NCI-H2196 treated with DMSO at 0.1 percent for 48 hours (cell line): ENCODE measurements around the gene MGST2.

Experiments
- DNase-seq: peaks from one replicate; lab custom pipeline; 2025; ENCODE audit not compliant: unreplicated experiment; lab: John Stamatoyannopoulos, UW

MGST2 gene

DNA sequence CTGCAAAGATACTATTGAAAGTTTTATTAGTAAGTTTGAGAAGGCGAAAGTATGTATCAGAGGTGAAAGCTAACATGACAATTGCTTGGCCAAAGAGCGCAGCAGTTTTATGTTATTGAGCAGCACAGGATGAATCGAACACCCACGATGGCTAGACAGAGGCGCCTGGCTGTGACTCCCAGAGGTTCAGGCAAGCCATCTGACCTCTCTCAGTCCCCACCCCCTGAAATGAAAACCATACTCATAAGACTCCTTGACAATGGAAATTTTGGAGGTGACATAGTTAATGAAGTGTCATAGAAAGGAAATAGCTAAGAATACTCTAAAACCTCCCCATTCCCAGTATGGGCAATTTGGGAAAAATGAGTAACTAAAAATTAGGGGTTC lies 70.6 kb downstream of the MGST2 start:
- no peak for DNase-seq

DNA sequence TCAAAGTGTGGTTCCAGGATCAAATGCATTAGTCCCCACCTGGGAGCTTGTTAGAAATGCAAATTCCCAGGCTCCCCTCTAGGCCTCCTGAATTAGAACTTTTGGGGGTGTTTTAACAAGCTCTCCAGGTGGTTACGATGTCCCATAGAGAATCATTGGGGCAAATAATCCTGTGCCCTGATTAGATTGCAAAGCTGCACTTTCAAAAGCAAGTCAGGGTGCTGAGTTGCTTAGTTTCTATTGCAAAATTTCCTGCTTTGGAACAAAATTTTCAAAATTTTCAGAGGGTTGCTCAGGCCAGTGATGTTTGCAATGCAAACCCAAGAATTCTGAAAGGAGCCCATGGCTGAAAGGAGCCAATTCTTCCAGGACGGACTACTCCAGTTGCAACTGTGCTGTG lies 71.0 kb downstream of the MGST2 start:
- no peak for DNase-seq

DNA sequence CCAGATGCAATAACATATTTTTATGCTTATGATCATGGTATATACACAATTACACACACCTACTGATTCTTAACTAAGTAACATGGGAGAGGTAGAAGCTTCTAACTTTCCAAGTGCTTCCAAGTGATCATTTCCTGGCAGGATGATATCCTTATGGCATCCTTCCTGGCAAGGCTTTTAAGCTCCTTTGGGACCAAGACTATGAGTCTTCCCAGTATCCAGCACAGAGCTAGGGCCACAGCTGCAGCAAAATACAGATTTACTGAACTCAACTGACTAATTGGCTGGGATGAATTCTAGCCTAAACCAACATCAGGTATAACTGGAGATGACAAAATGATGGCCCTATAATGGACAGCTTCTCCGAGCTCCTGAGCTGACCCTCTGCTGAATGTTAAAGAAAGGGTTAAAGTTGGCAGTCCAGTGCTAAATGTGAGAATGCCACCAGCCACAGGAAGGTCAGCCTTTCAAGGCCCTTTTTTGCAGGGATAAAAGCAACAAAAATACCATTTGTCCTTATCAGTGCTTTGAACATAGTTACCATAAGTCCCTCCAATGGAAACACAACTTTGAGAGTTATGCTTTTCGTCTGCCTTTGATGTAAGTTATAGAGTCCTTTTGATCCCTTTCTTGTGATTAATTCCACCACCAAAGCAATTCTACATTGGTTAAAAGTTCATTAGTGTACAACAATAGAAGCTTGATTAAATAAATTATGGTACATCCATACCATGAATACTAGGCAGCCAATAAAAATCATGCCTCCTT lies 73.4 kb downstream of the MGST2 start:
- no peak for DNase-seq

DNA sequence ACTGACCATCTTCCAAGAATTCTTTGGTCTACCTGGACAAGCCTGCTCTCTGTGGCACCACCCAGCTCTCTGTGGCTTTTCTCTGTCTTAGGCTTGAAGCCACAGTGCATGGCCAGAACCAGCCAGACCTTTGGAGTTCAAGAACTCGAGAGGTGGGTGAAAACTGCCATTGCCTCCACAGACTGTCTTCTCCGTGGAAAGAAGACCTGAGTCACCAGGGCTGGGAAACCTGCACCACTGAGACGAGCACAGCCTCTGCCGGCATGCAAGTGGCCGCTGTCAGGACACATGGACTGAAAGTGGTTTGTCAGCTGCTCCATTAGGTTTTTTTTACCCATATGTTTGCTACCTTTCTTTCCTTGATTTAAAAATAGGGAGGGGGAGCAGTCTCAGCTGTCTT lies 74.5 kb downstream of the MGST2 start:
- DNase-seq = no peak

DNA sequence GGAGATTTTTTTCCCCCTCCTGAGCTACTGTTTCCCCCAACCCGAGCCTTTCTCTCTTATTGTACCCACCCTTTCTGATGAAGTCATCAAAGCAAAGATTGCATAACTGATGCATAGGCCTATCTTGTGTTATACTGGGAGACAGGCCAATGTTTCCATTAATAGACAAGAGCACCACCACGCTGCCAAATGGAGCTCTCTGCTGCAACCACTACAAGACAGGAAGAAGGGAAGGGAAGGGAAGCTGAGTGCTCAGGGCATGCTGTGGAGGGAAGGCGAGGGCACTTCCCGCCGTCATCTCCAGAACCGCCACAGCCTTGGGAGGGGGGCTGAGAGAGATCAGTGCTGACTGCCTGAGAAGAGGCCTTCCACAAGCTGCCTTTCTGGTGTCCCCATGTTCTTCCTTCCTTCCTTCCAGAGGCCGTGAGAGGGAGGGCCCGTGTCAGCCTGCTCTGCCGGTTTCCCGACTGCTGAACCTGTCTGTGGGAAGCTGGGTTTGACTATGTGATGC lies 75.0 kb downstream of the MGST2 start:
- DNase-seq = peak; percentile 92

DNA sequence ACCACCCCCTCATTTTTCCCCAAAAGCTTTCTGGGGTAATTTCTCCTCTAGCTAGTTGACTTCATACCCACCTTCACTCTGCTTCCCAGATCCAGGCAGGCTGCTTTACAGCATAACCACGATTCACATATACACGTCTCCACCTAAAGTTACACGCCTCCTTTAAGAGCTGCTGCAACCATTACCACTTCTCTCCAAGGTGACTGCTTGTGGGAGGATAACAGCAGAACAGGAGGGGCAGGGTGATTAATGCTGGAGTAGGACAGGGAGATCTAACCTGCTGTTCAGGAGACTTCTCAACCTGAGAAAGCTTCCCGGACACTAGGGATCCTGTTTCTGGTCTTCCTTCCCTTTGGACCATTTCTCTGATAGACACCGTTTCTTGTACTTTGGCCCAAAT lies 77.4 kb downstream of the MGST2 start:
- no peak for DNase-seq

DNA sequence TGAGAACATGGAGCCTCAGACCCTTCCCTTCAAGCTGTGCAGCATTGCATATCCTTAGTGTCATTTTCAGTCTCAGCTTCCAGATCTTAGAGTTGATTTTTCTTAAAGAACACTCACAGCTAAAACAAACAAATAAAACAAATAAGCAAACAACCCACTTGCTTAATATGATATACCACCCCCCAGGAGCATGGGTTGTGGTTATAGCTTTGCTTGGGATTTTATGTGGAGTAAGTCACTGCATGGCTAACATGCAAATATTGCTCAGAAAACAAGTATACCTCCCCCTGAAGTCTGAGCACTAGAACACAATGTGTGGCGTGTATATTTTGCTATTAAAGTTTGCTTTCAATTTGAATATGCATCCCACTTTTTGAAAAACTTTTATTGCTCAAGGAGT lies 78.6 kb downstream of the MGST2 start:
- DNase-seq = no peak

DNA sequence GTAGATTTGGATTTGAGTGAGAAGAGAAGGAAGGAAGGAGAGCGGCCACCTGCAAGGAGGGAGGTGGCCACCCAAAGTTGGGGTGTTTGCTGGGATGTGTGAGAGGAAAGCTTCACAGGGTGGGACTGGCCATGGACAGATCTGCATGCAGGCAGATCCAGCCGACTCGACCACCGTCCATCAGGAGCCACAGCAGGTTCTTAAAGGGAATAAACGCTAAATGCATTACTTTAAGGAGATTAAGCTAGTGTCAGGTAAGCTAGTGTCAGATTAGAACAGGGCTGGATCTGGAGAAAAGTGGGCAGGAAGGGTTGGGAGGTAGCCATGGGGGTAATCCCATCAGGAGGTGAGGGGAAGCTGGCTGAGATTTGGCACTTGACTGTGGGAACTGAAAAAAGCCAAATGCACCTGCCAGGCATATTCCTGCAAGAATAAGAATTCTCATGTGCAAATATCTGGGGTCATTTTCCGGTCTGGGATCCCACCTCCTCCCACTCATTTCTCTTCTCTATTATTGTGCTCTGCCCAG lies 79.6 kb downstream of the MGST2 start:
- no peak for DNase-seq

DNA sequence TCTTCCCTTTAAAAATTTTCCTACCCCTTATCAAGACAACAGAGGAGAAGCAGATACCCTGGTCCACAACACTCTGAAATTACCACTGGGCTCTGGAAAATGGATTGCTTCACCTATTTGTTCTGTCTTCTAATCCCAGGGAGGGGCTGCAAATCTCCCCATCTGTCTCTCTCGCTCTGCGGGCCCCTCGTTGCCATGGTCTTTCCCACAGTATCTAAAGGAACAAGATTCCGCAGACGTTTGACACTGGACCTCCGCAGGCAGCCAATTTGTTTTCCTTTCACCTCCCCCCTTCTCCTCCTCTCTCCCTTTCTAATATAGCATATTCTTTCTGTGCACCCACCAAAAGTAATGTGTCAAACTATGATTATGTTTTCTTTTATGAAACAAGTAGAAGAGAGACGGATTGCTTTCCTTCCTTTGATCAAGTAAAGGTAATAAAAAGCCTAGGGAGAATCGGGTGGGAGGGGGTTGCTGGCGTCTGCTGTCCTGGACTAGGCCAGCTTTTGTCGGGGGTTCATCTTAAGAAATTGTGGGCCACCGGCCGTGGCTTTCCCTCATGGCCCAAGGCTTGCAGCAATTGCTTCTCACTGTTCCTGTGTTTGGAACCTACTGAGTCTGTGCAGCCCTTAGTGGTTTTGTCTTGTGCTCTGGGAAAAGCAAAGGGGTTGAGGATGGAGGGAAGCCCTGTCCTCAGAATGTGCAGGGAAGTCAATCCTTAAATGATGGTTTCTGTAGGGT lies 81.0 kb downstream of the MGST2 start:
- no peak for DNase-seq

DNA sequence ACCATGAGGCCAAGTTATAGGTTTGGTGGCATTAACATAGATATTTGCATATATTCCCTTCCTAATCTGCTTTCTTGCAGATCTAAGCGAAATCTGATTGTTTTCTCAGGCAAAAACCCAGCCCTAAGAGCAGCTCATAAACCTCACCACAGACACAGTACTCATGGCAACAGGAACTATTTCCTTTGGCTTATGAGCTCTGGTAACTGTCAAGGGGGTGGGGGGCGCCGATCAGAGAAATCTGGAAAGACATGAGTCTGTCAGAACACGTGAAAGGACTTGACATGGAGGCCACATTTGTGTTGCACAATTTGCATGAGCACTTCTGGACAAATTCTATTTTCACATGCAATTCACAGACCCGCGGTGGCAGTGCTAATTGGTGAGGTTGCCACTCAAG lies 83.7 kb downstream of the MGST2 start:
- no peak for DNase-seq

DNA sequence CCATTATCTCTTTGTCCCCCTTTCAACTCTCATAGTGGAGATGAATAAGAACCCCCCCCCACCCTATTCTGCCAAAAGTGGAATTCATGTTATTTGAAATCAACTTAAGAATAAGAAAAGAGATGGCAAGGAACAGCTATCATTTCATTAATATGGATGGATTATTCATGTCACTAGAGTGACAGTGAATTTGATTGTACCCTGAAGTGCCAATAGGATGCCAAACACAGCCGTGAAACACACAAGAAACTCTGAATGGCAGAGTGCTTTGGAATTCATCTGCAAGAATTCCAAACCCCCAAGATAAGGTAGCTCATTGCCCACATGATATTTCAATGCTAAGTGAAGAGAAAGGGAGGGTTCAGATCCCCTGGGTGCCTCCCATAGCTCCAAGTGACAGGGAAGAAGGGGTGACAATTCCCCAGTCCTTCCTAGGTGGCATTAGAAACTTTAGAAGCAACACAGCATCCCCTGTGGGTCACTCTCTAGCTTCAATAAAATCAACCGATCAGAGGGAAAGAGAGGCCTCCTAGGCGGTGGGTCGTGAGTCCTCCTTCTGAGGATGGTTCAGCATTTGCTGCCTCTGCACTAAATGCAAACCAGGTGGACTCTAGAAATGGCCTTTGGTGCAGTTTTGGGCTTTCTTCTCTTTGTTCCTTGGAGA lies 84.3 kb downstream of the MGST2 start:
- no peak for DNase-seq

DNA sequence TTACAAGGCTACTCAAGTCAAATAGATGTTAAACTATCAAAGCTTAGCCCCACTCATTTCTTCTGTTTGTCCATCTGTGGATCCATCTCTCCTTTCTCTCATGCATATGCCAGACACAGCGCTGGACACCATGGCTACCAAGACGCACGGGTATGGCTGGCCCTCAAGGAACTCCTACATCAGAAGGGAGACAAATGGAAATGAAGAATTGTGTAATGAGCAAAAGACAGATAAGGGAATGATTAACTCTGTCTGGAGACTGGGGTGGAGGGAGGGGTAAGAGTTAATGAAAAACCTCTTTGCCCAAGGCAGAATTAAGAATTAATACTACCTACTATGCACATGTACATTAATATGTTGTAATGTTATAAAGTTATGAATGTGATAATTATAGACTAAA lies 88.1 kb downstream of the MGST2 start:
- no peak for DNase-seq
